Stimulated activated CD4-positive, alpha-beta T cell treated with anti-CD3 and anti-CD28 coated beads, Interleukin-4, amount 100 ng/mL, for 48 hours (primary cell): ENCODE results near the gene IGF2BP1.

Experiments
- DNase-seq, 2 donors: peaks; one replicate each; pipeline ENCODE4 v3.0.0-alpha.2; 2020; ENCODE audit warnings: low read depth in 2 of 2

Gene IGF2BP1

GRCh38 chr17:48997103-48997826 is at the start of gene IGF2BP1:
TSS of gene IGF2BP1 (plus strand) at chr17:48997385. CDS start at chr17:48997746, 361 bp downstream.
- DNase-seq = no peak

DNA sequence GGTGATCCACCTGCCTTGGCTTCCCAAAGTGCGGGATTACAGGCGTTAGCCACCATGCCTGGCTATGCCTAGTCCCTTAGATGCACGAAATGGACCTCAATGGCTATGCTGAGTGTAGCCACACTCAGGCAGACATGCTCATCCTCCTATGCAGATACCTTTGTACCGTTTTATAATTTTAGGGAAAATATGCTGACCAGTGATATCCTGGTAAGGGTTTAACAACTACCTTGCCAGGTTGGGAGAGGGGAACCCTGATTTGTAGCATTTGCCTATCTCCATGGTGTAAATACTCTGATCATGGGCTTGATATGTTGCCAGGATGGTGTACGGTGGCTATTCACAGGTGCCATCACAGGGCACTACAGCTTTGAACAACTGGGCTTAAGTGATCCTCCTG is 45.6 kb upstream of the IGF2BP1 start:
- no peak for DNase-seq

DNA sequence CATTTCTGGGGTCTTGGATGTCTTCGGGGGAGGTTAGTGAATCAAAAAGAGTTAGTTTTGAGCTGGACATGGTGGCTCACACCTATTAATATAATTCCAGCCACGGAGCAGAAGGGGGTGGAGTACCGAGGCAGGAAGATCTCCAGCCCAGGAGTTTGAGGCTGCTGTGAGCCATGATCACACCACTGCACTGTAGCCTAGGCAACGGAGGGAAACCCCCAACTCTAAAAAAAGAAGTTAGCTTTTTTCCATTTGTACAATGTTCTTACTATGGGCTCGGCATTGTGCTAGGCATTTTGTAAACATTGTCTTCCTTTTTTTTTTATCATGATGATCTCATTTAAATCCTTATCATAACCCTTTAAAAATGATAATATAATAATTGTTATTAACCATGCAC is 44.3 kb upstream of the IGF2BP1 start:
- DNase-seq = no peak

- DNase-seq = no peak
Measured at GRCh38 chr17:48954300-48954755, 42.9 kb upstream of the IGF2BP1 start.

DNA sequence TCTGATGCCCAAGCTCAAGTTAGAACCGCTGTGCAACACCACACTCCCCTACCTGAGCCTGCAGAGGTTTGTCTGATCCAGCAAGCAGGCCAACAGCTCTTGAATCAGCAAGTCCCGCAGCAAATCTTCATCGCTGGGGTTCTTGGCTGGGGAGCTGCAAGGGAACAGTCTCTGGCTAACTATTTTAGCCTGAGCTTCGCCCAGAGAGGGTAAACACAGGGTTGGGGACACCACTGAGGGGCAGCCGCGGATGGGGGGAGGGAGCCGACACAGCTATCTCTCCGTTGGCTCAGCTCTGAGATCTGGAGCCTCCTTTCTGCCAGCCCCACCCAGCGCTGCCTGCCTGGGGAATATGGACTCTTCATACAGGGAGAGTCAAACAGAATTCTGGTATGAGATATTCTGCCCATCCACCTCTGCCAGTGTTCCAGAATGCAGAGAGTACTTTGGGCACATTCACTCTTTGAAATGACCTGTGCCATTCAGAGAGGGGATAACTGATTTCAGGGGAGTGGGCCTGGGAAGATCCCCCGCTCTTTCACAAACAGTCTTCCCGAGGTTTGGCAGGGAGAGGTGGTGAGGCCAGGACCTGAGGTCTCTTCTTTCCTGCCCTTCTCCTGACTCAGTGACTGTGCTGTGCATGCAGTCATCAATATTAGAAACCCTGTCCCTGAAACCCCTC is 36.2 kb upstream of the IGF2BP1 start:
- DNase-seq = no peak

DNA sequence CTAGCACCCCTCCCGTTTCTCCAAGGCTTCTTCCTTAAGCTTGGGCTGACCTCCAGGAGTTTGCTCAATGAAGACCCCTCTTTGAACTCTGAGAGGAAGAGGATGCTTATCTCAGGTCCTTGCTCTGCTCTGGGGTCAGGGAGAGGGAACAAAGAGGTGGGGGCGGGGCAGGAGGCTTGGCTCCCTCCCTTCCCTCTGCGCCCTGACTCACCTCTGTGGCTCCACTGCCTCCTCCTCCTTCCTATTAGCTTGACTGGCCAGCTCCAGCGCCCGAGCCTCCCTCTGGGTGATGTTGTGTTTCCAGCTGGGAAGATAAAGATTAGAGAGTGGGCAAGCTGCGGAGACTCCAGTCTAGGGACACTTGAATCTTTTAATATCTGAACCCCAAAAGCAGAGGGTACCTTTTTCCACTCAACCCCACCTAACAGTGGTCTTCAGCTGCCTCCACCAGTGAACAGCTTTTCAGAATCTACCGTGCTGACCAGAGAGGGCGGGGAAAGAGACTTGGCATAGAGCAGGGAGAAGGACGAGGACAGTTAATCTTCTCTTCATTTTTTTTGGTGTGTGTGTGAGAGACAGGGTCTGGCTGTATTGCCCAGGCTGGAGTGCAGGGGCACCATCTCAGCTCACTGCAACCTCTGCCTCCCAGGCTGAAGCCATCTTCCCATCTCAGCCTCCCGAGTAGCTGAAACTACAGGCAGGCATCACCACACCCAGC is 35.5 kb upstream of the IGF2BP1 start:
- DNase-seq = no peak

DNA sequence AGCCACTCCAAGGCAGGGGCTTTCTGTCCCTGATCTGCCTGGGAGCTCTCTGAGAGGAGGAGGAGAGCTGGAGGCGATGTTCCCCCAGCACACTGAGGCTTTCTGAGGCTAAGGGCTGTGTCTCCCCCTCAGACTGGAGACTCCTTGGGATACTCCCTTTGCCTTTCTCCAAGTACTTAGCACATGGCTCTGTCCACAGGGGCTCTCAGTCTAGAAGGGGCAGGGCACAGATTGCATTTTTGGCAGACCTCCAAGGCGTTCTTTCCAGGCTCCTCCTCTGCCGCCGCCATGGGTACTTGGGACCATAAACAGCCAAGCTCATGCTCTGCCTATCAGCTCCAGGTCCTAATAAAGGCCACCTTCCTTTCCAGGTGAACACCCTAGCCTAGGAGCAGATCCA is 27.0 kb upstream of the IGF2BP1 start:
- DNase-seq = no peak

DNA sequence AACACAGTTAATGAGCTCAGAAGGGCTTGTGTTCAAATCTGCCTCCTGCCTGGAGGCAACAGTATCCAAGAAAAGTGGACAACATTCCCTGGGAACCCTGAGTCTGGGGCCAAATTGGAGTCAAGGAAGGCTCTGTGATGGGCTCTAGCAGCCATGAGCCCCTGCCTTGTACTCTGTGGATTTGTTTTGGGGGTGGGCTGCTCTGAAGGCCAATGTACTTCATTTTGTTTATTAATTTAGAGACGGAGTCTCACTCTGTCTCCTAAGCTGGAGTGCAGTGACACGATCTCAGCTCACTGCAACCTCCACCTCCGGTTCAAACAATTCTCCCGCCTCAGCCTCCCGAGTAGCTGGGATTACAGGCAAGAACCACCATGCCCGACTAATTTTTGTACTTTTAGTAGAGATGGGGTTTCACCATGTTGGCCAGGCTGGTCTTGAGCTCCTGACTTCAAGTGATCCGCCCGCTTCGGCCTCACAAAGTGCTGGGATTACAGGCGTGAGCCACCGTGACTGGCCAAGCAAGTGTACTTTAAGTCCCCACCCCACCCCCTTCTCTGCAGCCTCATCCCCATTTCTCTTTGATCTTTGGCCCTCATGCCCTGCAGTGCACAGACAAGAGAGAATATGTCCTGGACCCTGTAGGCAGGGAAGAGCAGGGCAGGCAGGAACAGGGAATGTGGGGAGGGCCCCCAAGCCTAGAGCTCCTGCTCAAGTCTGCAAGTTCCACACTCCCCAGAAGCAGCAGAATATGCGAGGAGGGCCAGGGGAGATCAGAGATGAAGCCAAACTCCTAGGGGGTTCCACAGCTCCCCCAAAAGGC is 26.1 kb upstream of the IGF2BP1 start:
- DNase-seq = no peak

- DNase-seq = no peak
Measured at GRCh38 chr17:48972749-48973097, 24.5 kb upstream of the IGF2BP1 start.

DNA sequence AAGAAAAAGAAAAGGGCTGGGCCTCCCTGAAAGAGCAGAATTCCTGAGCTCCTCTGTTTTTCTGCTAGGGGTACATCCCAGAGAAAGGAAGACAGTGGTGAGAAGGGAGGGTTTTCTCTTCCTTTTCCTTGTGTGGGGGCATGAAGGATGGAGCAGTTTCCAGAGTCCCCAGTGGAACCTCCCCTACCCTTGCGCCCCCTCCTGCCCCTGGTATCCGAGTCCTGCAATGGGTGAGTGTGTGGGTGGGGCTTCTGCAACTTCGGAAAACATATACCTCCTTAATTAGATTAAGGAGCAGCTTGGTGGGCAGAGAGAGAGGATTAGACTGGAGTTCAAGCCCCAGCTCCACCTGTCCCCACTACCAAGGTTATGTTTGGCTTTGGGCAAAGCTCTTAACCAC is 23.4 kb upstream of the IGF2BP1 start:
- no peak for DNase-seq

GRCh38 chr17:48981927-48982539 is 15.2 kb upstream of the IGF2BP1 start:
- DNase-seq = no peak

DNA sequence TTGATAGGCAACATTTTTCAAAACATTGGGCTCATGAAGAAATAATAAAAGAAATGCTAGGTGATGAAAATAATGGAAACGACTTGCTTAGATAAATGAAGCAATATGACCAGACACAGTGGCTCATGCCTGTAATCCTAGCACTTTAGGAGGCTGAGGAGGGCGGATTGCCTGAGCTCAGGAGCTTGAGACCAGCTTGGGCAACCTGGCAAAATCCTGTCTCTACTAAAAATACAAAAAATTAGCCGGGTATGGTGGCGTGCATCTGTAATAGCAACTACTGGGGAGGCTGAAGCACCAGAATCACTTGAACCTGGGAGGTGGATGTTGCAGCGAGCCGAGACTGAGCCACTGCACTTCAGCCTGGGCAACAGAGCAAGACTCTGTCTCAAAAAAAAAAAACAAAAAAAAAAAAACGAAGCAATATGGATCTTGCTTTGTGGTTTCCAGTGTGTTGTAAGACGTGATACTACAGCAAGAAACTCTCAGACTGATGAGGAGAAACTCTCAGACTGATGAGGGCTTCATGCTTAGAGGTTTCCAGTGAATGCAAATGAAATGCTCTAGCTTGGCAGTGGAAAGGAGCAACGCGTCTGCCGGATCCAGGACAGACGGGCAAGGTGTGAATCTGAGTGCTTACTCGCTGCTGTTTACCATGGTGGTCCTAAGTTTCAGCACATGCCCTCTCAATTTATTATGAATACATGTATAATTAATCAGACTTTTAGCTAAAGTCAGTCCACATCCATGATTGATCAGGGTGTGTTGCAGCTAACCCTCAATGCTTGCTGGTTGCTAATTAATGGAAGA is 11.5 kb upstream of the IGF2BP1 start:
- no peak for DNase-seq

DNA sequence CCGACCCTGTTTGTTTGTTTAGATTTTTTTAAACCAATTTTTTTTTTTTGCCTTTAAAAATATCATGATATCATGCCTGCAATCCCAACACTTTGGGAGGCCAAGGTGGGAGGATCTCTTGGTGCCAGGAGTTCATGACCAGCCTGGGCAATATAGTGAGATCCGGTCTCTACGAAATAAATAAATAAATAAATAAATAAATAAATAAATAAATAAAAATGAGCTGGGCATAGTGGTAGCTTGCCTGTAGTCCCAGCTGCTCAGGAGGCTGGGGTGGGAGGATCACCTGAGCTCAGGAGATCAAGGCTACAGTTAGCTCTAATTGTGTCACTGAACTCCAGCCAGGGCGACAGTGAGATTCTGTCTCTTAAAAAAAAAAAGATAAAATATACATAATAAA is 8.1 kb upstream of the IGF2BP1 start:
- DNase-seq = no peak

DNA sequence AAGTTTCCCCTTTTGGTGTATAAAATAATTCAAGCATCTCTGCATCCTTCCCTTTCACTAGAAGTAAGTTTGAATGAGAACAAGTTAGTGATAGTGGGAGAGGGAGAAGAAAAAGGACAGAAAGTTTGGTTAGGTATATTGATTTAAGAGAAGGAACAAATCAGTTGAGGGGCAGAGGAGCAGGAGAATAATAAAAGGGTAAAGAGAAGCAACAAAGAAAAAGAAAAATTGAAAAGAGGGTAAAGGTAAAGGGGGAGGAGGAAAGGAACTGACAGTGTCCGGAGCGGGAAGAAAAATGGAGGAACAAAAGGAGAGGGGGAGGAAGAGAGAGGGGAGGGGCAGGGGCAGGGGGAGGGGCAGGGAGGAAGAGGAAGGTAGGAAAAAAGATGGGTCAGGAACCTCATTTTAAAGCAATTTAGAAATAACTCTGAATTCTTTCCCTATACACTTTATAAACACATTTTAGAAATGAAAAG is 6.3 kb upstream of the IGF2BP1 start:
- no peak for DNase-seq

- no peak for DNase-seq
Measured at GRCh38 chr17:48992444-48992843, 4.7 kb upstream of the IGF2BP1 start.

GRCh38 chr17:48993305-48993704 is 3.9 kb upstream of the IGF2BP1 start:
- DNase-seq = no peak

- no peak for DNase-seq
Measured at GRCh38 chr17:48993951-48994350, 3.2 kb upstream of the IGF2BP1 start.

GRCh38 chr17:48994549-48995303 is 2.5 kb upstream of the IGF2BP1 start:
- no peak for DNase-seq

DNA sequence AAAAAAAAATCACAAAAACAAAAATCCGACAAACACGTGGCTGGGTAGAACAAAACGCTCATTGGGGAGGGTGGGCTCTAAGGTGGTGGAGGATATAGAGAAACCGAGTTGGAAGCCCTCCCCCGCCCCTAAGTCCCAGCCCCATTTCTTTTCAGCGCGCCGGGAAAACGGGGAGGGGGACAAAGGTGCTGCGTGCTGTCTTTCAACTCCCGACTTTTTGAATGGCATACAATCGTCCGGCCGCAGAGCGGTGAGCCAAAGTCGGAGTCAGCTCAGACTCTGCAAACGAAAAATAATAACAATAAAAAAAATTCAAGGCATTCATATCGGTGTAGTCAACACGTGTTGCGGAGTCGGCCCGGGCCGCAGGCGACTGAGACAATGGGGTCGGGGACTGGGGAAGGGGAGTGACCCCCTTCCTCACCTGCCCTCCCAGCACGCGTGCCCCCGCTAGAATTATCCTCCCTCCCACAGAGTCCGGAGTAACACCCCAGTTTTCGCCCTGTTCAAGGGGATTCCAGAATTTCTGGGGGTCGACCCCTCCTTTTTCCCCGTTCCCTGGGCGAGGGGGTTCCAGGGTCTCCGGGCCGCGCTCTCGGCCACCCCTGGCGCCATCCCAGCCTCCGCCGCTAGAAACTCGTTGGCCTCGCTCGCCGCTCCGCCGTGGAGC is 1.7 kb upstream of the IGF2BP1 start:
- DNase-seq = no peak
